ENCODE data around the gene EIF3M.

Gene EIF3M

DNA sequence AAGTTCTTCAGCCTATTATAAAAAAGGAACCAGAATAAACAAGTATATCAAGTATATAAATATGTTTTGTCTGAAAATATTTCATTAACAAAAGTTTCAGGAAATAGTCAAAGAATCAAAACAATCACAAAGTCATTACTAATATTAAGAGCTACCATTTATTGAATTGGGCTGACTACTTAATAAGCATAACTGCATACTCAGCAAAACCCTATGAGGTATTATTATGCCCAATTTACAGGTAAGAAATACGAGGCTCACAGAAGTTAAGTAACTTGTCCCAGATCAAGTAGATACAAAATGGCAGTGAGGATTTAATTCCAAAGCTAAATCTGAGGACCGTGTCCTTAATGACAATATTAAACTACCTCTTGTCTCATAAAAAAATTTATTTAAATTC lies 52.2 kb downstream of the EIF3M start:
- Histone ChIP-seq H3K79me1 (ENCODE audit: low read length) (no peaks in the 10 kb centered on the region), H2BK120ac (ENCODE audit: insufficient read depth, low read length, poor library complexity) (no peak overlapping the region), H3K9me3 (ENCODE audit: insufficient read depth, low read depth, low read length) (no peaks in the 10 kb centered on the region), H2AFZ (ENCODE audit: insufficient read depth, low read length, poor library complexity) (no peak overlapping the region), H3K27me3 (ENCODE audit: insufficient read depth, low read length) (no peaks in the 10 kb centered on the region), H3K23ac (ENCODE audit: low read length) (no peak overlapping the region), H3K27ac (ENCODE audit: low read depth, low read length) (no peak overlapping the region), H3K14ac (ENCODE audit: low read length) (no peak overlapping the region), H4K8ac (ENCODE audit: low read depth, low read length) (no peak overlapping the region), H2BK5ac (ENCODE audit: low read depth, low read length, poor library complexity) (no peak overlapping the region), H3K9ac (ENCODE audit: low read length) (no peak overlapping the region), H3K4ac (ENCODE audit: low read depth, low read length) (no peak overlapping the region), H2AK5ac (ENCODE audit: low read length) (no peak overlapping the region), H3K4me2 (ENCODE audit: low read length) (no peak overlapping the region), H3K4me3 (ENCODE audit: low read depth, low read length) (no peak overlapping the region), H3K4me1 (ENCODE audit: control insufficient read depth in 1 of 2, insufficient read depth in 2 of 2, low read length in 2 of 2) (no peaks in the 10 kb centered on the region), H4K91ac (ENCODE audit: low read depth, low read length) (no peak overlapping the region), H2BK12ac (ENCODE audit: low read length) (no peak overlapping the region), H3K36me3 (ENCODE audit: control insufficient read depth in 1 of 2, insufficient read depth in 2 of 2, low read length in 2 of 2) (no peaks in the 10 kb centered on the region), H4K12ac (ENCODE audit: low read depth, low read length) (no peak overlapping the region), H3K18ac (ENCODE audit: low read length) (no peak overlapping the region), H3K79me2 (ENCODE audit: control insufficient read depth, insufficient read depth, low read length, poor library complexity) (no peaks in the 10 kb centered on the region)
- no CpG with 5 or more reads among the region's 2 CpGs for WGBS (ENCODE audit: extremely low coverage, insufficient coverage, insufficient read length)
- no peak for DNase-seq

DNA sequence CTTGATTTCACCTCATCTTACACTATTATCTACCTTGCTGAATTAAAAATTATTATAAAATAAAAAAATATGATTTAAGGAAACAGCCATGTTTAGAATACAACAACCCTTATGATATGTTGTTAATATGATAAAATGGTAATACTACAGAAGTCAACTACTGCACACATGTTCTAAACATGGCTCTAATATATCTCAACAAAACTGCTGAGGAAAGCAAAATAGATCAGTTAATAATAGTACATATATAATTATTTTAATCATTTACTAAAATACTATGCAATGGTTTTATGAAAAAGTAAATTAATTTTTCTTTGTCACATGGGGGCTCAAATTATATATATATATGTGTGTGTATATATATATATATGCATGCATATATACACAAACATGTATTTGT lies 57.7 kb downstream of the EIF3M start:
- H3K4me1 ChIP-seq (ENCODE audit: control insufficient read depth in 1 of 2, insufficient read depth in 2 of 2, low read length in 2 of 2) = no peaks in the 10 kb centered on the region
- H2AK5ac ChIP-seq (ENCODE audit: low read length) = no peak overlapping the region
- H4K91ac ChIP-seq (ENCODE audit: low read depth, low read length) = no peak overlapping the region
- no peaks in the 10 kb centered on the region for H3K27me3 ChIP-seq (ENCODE audit: insufficient read depth, low read length)
- no peak overlapping the region for H3K4ac ChIP-seq (ENCODE audit: low read depth, low read length)
- H3K4me2 ChIP-seq (ENCODE audit: low read length) = no peak overlapping the region
- no peaks in the 10 kb centered on the region for H3K9me3 ChIP-seq (ENCODE audit: insufficient read depth, low read depth, low read length)
- no peak overlapping the region for H2BK12ac ChIP-seq (ENCODE audit: low read length)
- DNase-seq = no peak
- no peak overlapping the region for H3K14ac ChIP-seq (ENCODE audit: low read length)
- no peaks in the 10 kb centered on the region for H3K36me3 ChIP-seq (ENCODE audit: control insufficient read depth in 1 of 2, insufficient read depth in 2 of 2, low read length in 2 of 2)
- no peak overlapping the region for H3K27ac ChIP-seq (ENCODE audit: low read depth, low read length)
- no peak overlapping the region for H2BK5ac ChIP-seq (ENCODE audit: low read depth, low read length, poor library complexity)
- no peak overlapping the region for H4K12ac ChIP-seq (ENCODE audit: low read depth, low read length)
- no peak overlapping the region for H2BK120ac ChIP-seq (ENCODE audit: insufficient read depth, low read length, poor library complexity)
- no peak overlapping the region for H3K23ac ChIP-seq (ENCODE audit: low read length)
- H4K8ac ChIP-seq (ENCODE audit: low read depth, low read length) = no peak overlapping the region
- H3K18ac ChIP-seq (ENCODE audit: low read length) = no peak overlapping the region
- no peaks in the 10 kb centered on the region for H3K79me2 ChIP-seq (ENCODE audit: control insufficient read depth, insufficient read depth, low read length, poor library complexity)
- H3K9ac ChIP-seq (ENCODE audit: low read length) = no peak overlapping the region
- H3K4me3 ChIP-seq (ENCODE audit: low read depth, low read length) = no peak overlapping the region
- H3K79me1 ChIP-seq (ENCODE audit: low read length) = no peaks in the 10 kb centered on the region
- no peak overlapping the region for H2AFZ ChIP-seq (ENCODE audit: insufficient read depth, low read length, poor library complexity)

DNA sequence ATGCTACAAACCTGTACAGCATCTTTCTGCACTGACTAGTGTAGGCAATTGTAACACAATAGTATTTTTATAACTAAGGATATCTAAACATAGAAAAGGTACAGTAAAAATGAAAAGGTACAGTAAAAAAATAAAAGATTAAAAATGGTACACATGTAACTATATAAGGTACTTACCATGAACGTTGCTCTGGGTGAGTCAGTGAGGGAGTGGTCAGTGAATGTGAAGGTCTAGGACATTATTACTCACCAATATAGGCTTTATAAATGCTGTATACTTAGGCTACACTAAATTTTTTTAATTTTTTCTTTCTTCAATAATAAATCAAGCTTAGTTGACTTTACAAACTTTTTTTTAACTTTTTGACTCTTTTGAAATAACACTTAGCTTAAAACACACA lies 59.9 kb downstream of the EIF3M start:
- Histone ChIP-seq H3K4me2 (ENCODE audit: low read length) (no peak overlapping the region), H3K27me3 (ENCODE audit: insufficient read depth, low read length) (no peaks in the 10 kb centered on the region), H3K36me3 (ENCODE audit: control insufficient read depth in 1 of 2, insufficient read depth in 2 of 2, low read length in 2 of 2) (no peaks in the 10 kb centered on the region), H3K14ac (ENCODE audit: low read length) (no peak overlapping the region), H4K91ac (ENCODE audit: low read depth, low read length) (no peak overlapping the region), H3K23ac (ENCODE audit: low read length) (no peak overlapping the region), H3K79me2 (ENCODE audit: control insufficient read depth, insufficient read depth, low read length, poor library complexity) (no peaks in the 10 kb centered on the region), H4K12ac (ENCODE audit: low read depth, low read length) (no peak overlapping the region), H3K4me3 (ENCODE audit: low read depth, low read length) (no peak overlapping the region), H3K9me3 (ENCODE audit: insufficient read depth, low read depth, low read length) (no peaks in the 10 kb centered on the region), H3K9ac (ENCODE audit: low read length) (no peak overlapping the region), H3K79me1 (ENCODE audit: low read length) (peaks cover 2% of the 10 kb centered on the region), H3K4ac (ENCODE audit: low read depth, low read length) (no peak overlapping the region), H2BK12ac (ENCODE audit: low read length) (no peak overlapping the region), H2BK5ac (ENCODE audit: low read depth, low read length, poor library complexity) (no peak overlapping the region), H3K27ac (ENCODE audit: low read depth, low read length) (no peak overlapping the region), H4K8ac (ENCODE audit: low read depth, low read length) (no peak overlapping the region), H2BK120ac (ENCODE audit: insufficient read depth, low read length, poor library complexity) (no peak overlapping the region), H2AK5ac (ENCODE audit: low read length) (no peak overlapping the region), H3K4me1 (ENCODE audit: control insufficient read depth in 1 of 2, insufficient read depth in 2 of 2, low read length in 2 of 2) (no peaks in the 10 kb centered on the region), H2AFZ (ENCODE audit: insufficient read depth, low read length, poor library complexity) (no peak overlapping the region), H3K18ac (ENCODE audit: low read length) (no peak overlapping the region)
- no peak for DNase-seq
- WGBS (ENCODE audit: extremely low coverage, insufficient coverage, insufficient read length) = no CpG with 5 or more reads among the region's 1 CpG

Data from trophoblast cell (in vitro differentiated cells and primary cell).